ENCODE results near the gene SIGLEC14. TPM values are rescaled to one million over a fixed set of nuclear protein-coding genes. Genes with fewer than 3 reads are reported as not detected.

Gene SIGLEC14
- total and polyA plus RNA-seq, 2 experiments from 2014 or later = not detected

- TF ChIP-seq REST (IDR thresholded peaks at IDR 0.05; ENCODE audit: unreplicated experiment) (no peak), NANOG (IDR thresholded peaks at IDR 0.05; ENCODE audit: borderline replicate concordance) (no peak), ETS1 (IDR thresholded peaks at IDR 0.05) (no peak), POLR2AphosphoS5 (IDR thresholded peaks at IDR 0.05; ENCODE audit: low read depth) (no peak), ZNF114 (CRISPR knock-in tag; IDR thresholded peaks at IDR 0.05) (no peak)
These were observed 30.6 kb downstream of the SIGLEC14 start (continued) for GRCh38 chr19:51615991-51616390.

- H3K36me3 Mint-ChIP-seq (ENCODE audit: low read depth) = peaks cover 30% of the 10 kb centered on the region
- Histone ChIP-seq H3K27me3 (ENCODE audit: insufficient read depth) (peaks cover 6% of the 10 kb centered on the region; the same call in 1 of the 2 replicates), H2AFZ (no peak overlapping the region), H3F3A (replicated peaks; ENCODE audit: low read depth) (no peaks in the 10 kb centered on the region), H3K79me2 (replicated peaks; ENCODE audit: insufficient read depth) (no peaks in the 10 kb centered on the region), H3K4me3 (no peak overlapping the region), H3K27ac (ENCODE audit: low read depth) (no peak overlapping the region), H3K4me1 (ENCODE audit: insufficient read depth) (no peaks in the 10 kb centered on the region), H3K4me2 (no peak overlapping the region), H3K36me3 (ENCODE audit: insufficient read depth) (no peaks in the 10 kb centered on the region), H3K9me2 (ENCODE audit: insufficient read depth) (no peaks in the 10 kb centered on the region), H4K20me1 (replicated peaks; ENCODE audit: insufficient read depth) (no peaks in the 10 kb centered on the region)
- H3K4me3 Mint-ChIP-seq = no peak overlapping the region
- peaks cover 92% of the 10 kb centered on the region for H3K9me3 Mint-ChIP-seq
- TF ChIP-seq REST (IDR thresholded peaks at IDR 0.05; ENCODE audit: unreplicated experiment) = no peak
- TF ChIP-seq NANOG (IDR thresholded peaks at IDR 0.05; ENCODE audit: borderline replicate concordance) = no peak
- TF ChIP-seq JUNB (IDR thresholded peaks at IDR 0.05; ENCODE audit: unreplicated experiment) = no peak
- TF ChIP-seq POLR2AphosphoS5 (IDR thresholded peaks at IDR 0.05; ENCODE audit: low read depth) = no peak
- TF ChIP-seq STAT1 (IDR thresholded peaks at IDR 0.05; ENCODE audit: unreplicated experiment) = no peak
- no peak for TF ChIP-seq ZNF331 (CRISPR knock-in tag; IDR thresholded peaks at IDR 0.05; ENCODE audit: low read depth)
- no peak for TF ChIP-seq ETS1 (IDR thresholded peaks at IDR 0.05)
- no peak for TF ChIP-seq CTCF (conservative IDR thresholded peaks at IDR 0.05; ENCODE audit: low read depth in 2 of 2)
- DNase-seq (ENCODE audit: low spot score) = no peak
- no peaks in the 10 kb centered on the region for H3K4me1 Mint-ChIP-seq
- peaks cover 2% of the 10 kb centered on the region for H3K27me3 Mint-ChIP-seq (ENCODE audit: insufficient read depth, low read depth, poor library complexity)
- H3K27ac Mint-ChIP-seq = no peak overlapping the region
- no peak for ATAC-seq
These were observed 31.8 kb downstream of the SIGLEC14 start for GRCh38 chr19:51614789-51615188.

Data from GM23338 (cell line).